GM23248 (cell line): ENCODE results near the gene MACROD2. TPM values are rescaled to one million over a fixed set of nuclear protein-coding genes. Genes with fewer than 3 reads are reported as not detected.

Experiments used
- DNase-seq: peaks from one replicate; pipeline ENCODE4 v3.0.0-alpha.2; 2015
- H2AFZ ChIP-seq: fragments of 200-600 bp; sonication (generic); 2 replicates; pipeline ENCODE4 v1.6.1; 2016; ENCODE audit warnings: antibody characterized with exemption
- H3F3A ChIP-seq: fragments of 200-600 bp; sonication (generic); 2 replicates; pipeline ENCODE4 v1.6.1; 2016; ENCODE audit warnings: mild to moderate bottlenecking, antibody characterized with exemption, mixed run types; ENCODE audit not compliant: insufficient read depth
- H3K27ac ChIP-seq: fragments of 200-600 bp; sonication (generic); 2 replicates; pipeline ENCODE4 v1.5.1; 2016; ENCODE audit warnings: mild to moderate bottlenecking
- H3K27me3 ChIP-seq: fragments of 200-600 bp; sonication (generic); replicated peaks from 2 replicates; pipeline ENCODE4 v1.6.1; 2016; ENCODE audit warnings: mild to moderate bottlenecking; ENCODE audit not compliant: insufficient read depth
- H3K36me3 ChIP-seq: fragments of 200-600 bp; sonication (generic); 2 replicates; pipeline ENCODE4 v1.6.1; 2016; ENCODE audit warnings: low read depth, mild to moderate bottlenecking
- H3K4me1 ChIP-seq: fragments of 200-600 bp; sonication (generic); 2 replicates; pipeline ENCODE4 v1.6.1; 2016; ENCODE audit warnings: mild to moderate bottlenecking; ENCODE audit not compliant: insufficient read depth
- H3K4me2 ChIP-seq: fragments of 200-600 bp; sonication (generic); one replicate; pipeline ENCODE4 v1.6.1; 2016; ENCODE audit warnings: mild to moderate bottlenecking; ENCODE audit not compliant: unreplicated experiment
- H3K4me3 ChIP-seq: fragments of 200-600 bp; sonication (generic); 2 replicates; pipeline ENCODE4 v1.5.1; 2016; ENCODE audit warnings: mild to moderate bottlenecking
- H3K79me2 ChIP-seq: fragments of 200-600 bp; sonication (generic); 2 replicates; pipeline ENCODE4 v1.6.1; 2016; ENCODE audit warnings: mild to moderate bottlenecking; ENCODE audit not compliant: insufficient read depth
- H3K9ac ChIP-seq: fragments of 200-600 bp; sonication (generic); 2 replicates; pipeline ENCODE4 v1.6.1; 2016; ENCODE audit warnings: mild to moderate bottlenecking
- H3K9me2 ChIP-seq: fragments of 200-600 bp; sonication (generic); 2 replicates; pipeline ENCODE4 v1.6.1; 2016; ENCODE audit warnings: mixed run types, mild to moderate bottlenecking, moderate library complexity; ENCODE audit not compliant: insufficient read depth
- H3K9me3 ChIP-seq: fragments of 200-600 bp; sonication (generic); one replicate; pipeline ENCODE4 v1.6.1; 2017; ENCODE audit warnings: low read depth
- H4K20me1 ChIP-seq: fragments of 200-600 bp; sonication (generic); 2 replicates; pipeline ENCODE4 v1.6.0; 2016; ENCODE audit not compliant: insufficient read depth
- EZH2 ChIP-seq: fragments of 200-600 bp; sonication (generic); IDR thresholded peaks from 2 replicates; pipeline ENCODE4 v1.6.1; 2018; ENCODE audit warnings: antibody characterized with exemption, mild to moderate bottlenecking; ENCODE audit not compliant: insufficient read depth, poor library complexity, severe bottlenecking
- EZH2phosphoT487 ChIP-seq: fragments of 200-600 bp; sonication (generic); IDR thresholded peaks from 2 replicates; pipeline ENCODE4 v1.6.1; 2018; ENCODE audit warnings: antibody characterized with exemption, moderate library complexity, mild to moderate bottlenecking, low read depth; ENCODE audit not compliant: insufficient read depth
- WGBS, 2 experiments: methylation state at CpG; one replicate each; pipeline ENCODE4 v1.1.6; 2015 to 2017; ENCODE audit warnings: low lambda C conversion rate in 2 of 2, low coverage in 1 of 2; ENCODE audit errors: missing lambda C conversion rate in 2 of 2; 5-methylcytosine and 5-hydroxymethylcytosine counted together
- in situ Hi-C: fragments of 300-500 bp; cut with MboI; formaldehyde crosslinking; loops from 2 replicates; pipeline ENCODE4 v1.15.0; 2020
- polyA plus RNA-seq: library from polyadenylated mRNA; unstranded; fragments of >200 nt; fragmentation: Nextera tagmentation; extraction: Ambion mirVana; gene quantifications from 2 replicates; pipeline ENCODE4 v1.2.1, GENCODE V29; 2016
- total RNA-seq: library from RNA; depleted of rRNA; stranded (reverse); fragments of >200 nt; shearing (Covaris generic); gene quantifications from 2 replicates; pipeline ENCODE4 v1.2.3, GENCODE V29; 2014

MACROD2 gene
- total and polyA plus RNA-seq, 2 experiments from 2014 or later, result 1.1 to 3.1 TPM

- no peak overlapping the region for H2AFZ ChIP-seq
- peaks cover 5% of the 10 kb centered on the region; the same call in 1 of the 2 replicates for H3F3A ChIP-seq
- in situ Hi-C loops, result no loop called here
Observed at GRCh38 chr20:14559612-14560011, 564.3 kb downstream of the MACROD2 start.

DNA sequence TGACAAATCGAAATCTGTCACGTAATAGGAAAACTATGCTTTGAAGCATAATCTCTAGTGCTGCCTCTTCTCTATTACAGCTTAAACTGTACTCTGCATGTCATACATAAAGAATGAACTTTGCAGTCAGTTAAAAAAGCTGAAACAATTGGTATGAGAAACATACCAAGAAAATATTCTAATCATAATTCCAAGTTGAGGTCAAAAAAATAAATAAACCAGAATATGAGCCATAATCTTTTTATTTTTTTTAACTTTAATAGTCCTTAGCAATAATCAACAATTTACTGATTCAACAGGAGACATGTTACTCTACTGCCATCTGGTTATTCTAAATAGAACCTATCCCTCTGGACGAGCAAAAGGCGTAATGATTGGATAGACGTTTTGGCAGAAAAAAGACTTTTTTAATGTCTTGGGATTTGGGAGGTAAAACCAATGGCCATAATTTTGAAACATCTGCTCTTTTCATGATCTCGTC is 566.5 kb downstream of the MACROD2 start:
- no peaks in the 10 kb centered on the region for H3K9me2 ChIP-seq
- H3K9ac ChIP-seq, result no peak overlapping the region
- peaks cover 10% of the 10 kb centered on the region for H3F3A ChIP-seq
- H4K20me1 ChIP-seq, result no peaks in the 10 kb centered on the region
- H3K27me3 ChIP-seq, result no peaks in the 10 kb centered on the region
- H3K4me3 ChIP-seq, result 0 out of 2 replicates have a peak overlapping the region, but pooled peaks have one; percentile 5
- H2AFZ ChIP-seq, result no peak overlapping the region
- no peaks in the 10 kb centered on the region for H3K79me2 ChIP-seq
- no peak overlapping the region for H3K27ac ChIP-seq
- peak; percentile 61 for DNase-seq
- peak overlapping the region; percentile 12 for H3K4me2 ChIP-seq
- H3K9me3 ChIP-seq, result no peaks in the 10 kb centered on the region
- 30 to 33% methylated on average over 6 of the region's 6 CpGs for WGBS, 2 experiments
- in situ Hi-C loops, result no loop called here
- TF ChIP-seq EZH2 (no peak), EZH2phosphoT487 (no peak)
- H3K4me1 ChIP-seq, result peaks cover 12% of the 10 kb centered on the region
- H3K36me3 ChIP-seq, result no peaks in the 10 kb centered on the region

More at GRCh38 chr20:14559612-14560011, 564.3 kb downstream of the MACROD2 start:
- DNase-seq, result no peak
- Histone ChIP-seq H3K4me2 (no peak overlapping the region), H3K9ac (no peak overlapping the region), H3K27ac (no peak overlapping the region), H3K9me3 (no peaks in the 10 kb centered on the region), H3K4me1 (peaks cover 28% of the 10 kb centered on the region), H3K9me2 (no peaks in the 10 kb centered on the region), H3K36me3 (no peaks in the 10 kb centered on the region), H4K20me1 (no peaks in the 10 kb centered on the region), H3K79me2 (no peaks in the 10 kb centered on the region), H3K27me3 (no peaks in the 10 kb centered on the region), H3K4me3 (no peak overlapping the region)
- TF ChIP-seq EZH2phosphoT487, result no peak
- no peak for TF ChIP-seq EZH2
- 91 to 100% methylated on average over 1 of the region's 1 CpG for WGBS, 2 experiments

DNA sequence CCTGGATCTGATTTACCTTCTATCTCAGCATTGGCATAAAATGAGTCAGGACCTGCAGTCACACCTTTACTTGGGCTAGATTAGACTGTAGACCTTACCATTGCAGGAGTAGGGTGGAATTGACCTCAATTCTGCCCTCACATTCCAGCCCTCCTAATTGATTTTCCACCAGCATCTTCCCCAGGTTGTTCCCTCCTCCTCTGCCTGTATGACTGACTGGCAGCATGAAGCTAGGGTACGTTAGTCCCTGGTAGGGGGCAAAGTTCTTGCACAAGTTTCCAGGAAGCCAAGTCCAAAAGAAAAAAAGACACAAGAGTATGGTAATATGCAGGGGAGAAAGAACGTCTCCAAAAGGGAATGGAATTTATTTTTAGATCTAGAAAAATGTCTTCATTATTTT is 567.7 kb downstream of the MACROD2 start:
- Histone ChIP-seq H3K4me2 (no peak overlapping the region), H3K9ac (no peak overlapping the region), H3K4me1 (peaks cover 19% of the 10 kb centered on the region), H3F3A (peaks cover 10% of the 10 kb centered on the region), H3K36me3 (no peaks in the 10 kb centered on the region), H3K9me2 (no peaks in the 10 kb centered on the region), H3K27ac (no peak overlapping the region), H2AFZ (no peak overlapping the region), H4K20me1 (no peaks in the 10 kb centered on the region), H3K4me3 (no peak overlapping the region), H3K79me2 (no peaks in the 10 kb centered on the region), H3K27me3 (no peaks in the 10 kb centered on the region), H3K9me3 (no peaks in the 10 kb centered on the region)
- no peak for DNase-seq
- 80 to 82% methylated on average over 2 of the region's 2 CpGs for WGBS, 2 experiments
- in situ Hi-C loops, result no loop called here
- no peak for TF ChIP-seq EZH2
- TF ChIP-seq EZH2phosphoT487, result no peak

DNA sequence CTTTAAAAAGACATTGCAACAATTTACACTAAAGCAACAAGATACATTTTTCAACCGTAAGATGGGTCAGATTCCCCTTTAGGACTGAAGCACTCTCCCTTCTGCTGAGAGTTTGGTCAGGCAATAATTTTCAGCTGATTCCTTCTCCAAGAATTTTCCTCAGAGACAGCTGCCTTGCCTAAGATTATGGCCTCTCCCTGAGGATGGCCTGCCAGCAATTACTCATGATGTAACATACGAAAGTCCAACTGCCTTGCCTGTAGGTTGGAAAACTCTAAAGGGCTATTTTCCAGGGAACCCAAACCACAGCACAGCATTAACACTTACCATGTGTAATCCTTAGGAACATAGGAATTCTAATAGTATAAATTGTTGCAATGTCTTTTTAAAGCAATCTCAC is 571.2 kb downstream of the MACROD2 start:
- peaks cover 23% of the 10 kb centered on the region for H3K4me1 ChIP-seq
- WGBS, 2 experiments, result 8 to 15% methylated on average over 2 of the region's 2 CpGs
- peak; percentile 83 for DNase-seq

GRCh38 chr20:14568225-14568624 is 572.9 kb downstream of the MACROD2 start:
- Histone ChIP-seq H3K4me1 (peaks cover 15% of the 10 kb centered on the region; the same call in 1 of the 2 replicates), H3K4me3 (no peak overlapping the region), H3K36me3 (no peaks in the 10 kb centered on the region), H3K4me2 (no peak overlapping the region), H3K27ac (no peak overlapping the region), H3F3A (peaks cover 10% of the 10 kb centered on the region), H3K27me3 (no peaks in the 10 kb centered on the region), H2AFZ (no peak overlapping the region), H4K20me1 (no peaks in the 10 kb centered on the region), H3K9me2 (no peaks in the 10 kb centered on the region), H3K9ac (no peak overlapping the region), H3K9me3 (no peaks in the 10 kb centered on the region), H3K79me2 (no peaks in the 10 kb centered on the region)
- 58 to 72% methylated on average over 3 of the region's 3 CpGs for whole genome bisulfite sequencing, 2 experiments
- DNase-seq, result peak; percentile 28
- TF ChIP-seq EZH2phosphoT487, result no peak
- TF ChIP-seq EZH2, result no peak
- in situ Hi-C loops, result no loop called here

More for the DNA sequence above, 571.2 kb downstream of the MACROD2 start:
- Histone ChIP-seq H3K9me3 (no peaks in the 10 kb centered on the region), H3K9me2 (no peaks in the 10 kb centered on the region), H3K4me2 (no peak overlapping the region), H3K36me3 (no peaks in the 10 kb centered on the region), H3K79me2 (no peaks in the 10 kb centered on the region), H3K27ac (peak overlapping the region; percentile 60), H3F3A (peaks cover 10% of the 10 kb centered on the region), H2AFZ (no peak overlapping the region), H4K20me1 (no peaks in the 10 kb centered on the region), H3K4me3 (no peak overlapping the region), H3K9ac (no peak overlapping the region), H3K27me3 (no peaks in the 10 kb centered on the region)
- in situ Hi-C loops, result no loop called here
- TF ChIP-seq EZH2phosphoT487 (no peak), EZH2 (no peak)
